DND-41 (cell line): ENCODE data around the gene ZNF503.

Experiments
- ATAC-seq: fragments of 200-7000 bp; cut with Tn5 transposase; 3 replicates; pipeline ENCODE4 v1.9.1; 2021; ENCODE audit warnings: low read depth; ENCODE audit not compliant: insufficient read depth
- DNase-seq: peaks from one replicate; pipeline ENCODE4 v3.0.0-alpha.2; 2020
- H2AFZ ChIP-seq: 2 replicates; pipeline ENCODE4 v1.6.0; 2012; ENCODE audit warnings: low read depth, low read length
- H3K27ac ChIP-seq: 2 replicates; pipeline ENCODE4 v1.5.1; 2012; ENCODE audit warnings: low read length, inconsistent platforms
- H3K27me3 ChIP-seq: fragments of 200-600 bp; sonication (generic); 2 replicates; pipeline ENCODE4 v1.6.0; 2012; ENCODE audit warnings: low read length, mild to moderate bottlenecking, inconsistent platforms; ENCODE audit not compliant: insufficient read depth, poor library complexity
- H3K36me3 ChIP-seq: 2 replicates; pipeline ENCODE4 v1.5.1; 2012; ENCODE audit warnings: low read length, inconsistent platforms; ENCODE audit not compliant: insufficient read depth
- H3K4me1 ChIP-seq: 2 replicates; pipeline ENCODE4 v1.5.1; 2012; ENCODE audit warnings: mild to moderate bottlenecking, low read length; ENCODE audit not compliant: insufficient read depth
- H3K4me2 ChIP-seq: 2 replicates; pipeline ENCODE4 v1.6.0; 2012; ENCODE audit warnings: mild to moderate bottlenecking, moderate library complexity, low read length, inconsistent platforms; ENCODE audit not compliant: insufficient read depth
- H3K4me3 ChIP-seq, 2 experiments: fragments of 200-600 bp in 1 of 2; shearing (Covaris generic) in 1 of 2; 2 replicates each; pipeline ENCODE4 v1.5.1; 2012 to 2016; ENCODE audit warnings: inconsistent platforms in 2 of 2, low read length in 2 of 2, mild to moderate bottlenecking in 2 of 2, low read depth in 1 of 2, moderate library complexity in 1 of 2
- H3K79me2 ChIP-seq: 2 replicates; pipeline ENCODE4 v1.6.0; 2012; ENCODE audit warnings: low read length, inconsistent platforms; ENCODE audit not compliant: insufficient read depth
- H3K9ac ChIP-seq: 2 replicates; pipeline ENCODE4 v1.6.0; 2012; ENCODE audit warnings: low read depth, mild to moderate bottlenecking, inconsistent platforms, low read length, moderate library complexity
- H3K9me3 ChIP-seq: 2 replicates; pipeline ENCODE4 v1.5.1; 2012; ENCODE audit warnings: low read length, moderate library complexity, mild to moderate bottlenecking, inconsistent platforms; ENCODE audit not compliant: insufficient read depth, severe bottlenecking
- H4K20me1 ChIP-seq: 2 replicates; pipeline ENCODE4 v1.6.0; 2012; ENCODE audit warnings: low read length; ENCODE audit not compliant: insufficient read depth
- CTCF ChIP-seq: IDR thresholded peaks from 2 replicates; pipeline ENCODE4 v1.5.1; 2012; ENCODE audit warnings: borderline replicate concordance, low read length, moderate library complexity, mild to moderate bottlenecking; ENCODE audit not compliant: poor library complexity, severe bottlenecking; ENCODE audit errors: extremely low read depth
- EZH2 ChIP-seq: IDR thresholded peaks from 3 replicates; pipeline ENCODE4 v1.6.1; 2012; ENCODE audit warnings: borderline replicate concordance, low read depth, mild to moderate bottlenecking, moderate library complexity, low read length, inconsistent platforms; ENCODE audit not compliant: severe bottlenecking

Gene ZNF503

DNA sequence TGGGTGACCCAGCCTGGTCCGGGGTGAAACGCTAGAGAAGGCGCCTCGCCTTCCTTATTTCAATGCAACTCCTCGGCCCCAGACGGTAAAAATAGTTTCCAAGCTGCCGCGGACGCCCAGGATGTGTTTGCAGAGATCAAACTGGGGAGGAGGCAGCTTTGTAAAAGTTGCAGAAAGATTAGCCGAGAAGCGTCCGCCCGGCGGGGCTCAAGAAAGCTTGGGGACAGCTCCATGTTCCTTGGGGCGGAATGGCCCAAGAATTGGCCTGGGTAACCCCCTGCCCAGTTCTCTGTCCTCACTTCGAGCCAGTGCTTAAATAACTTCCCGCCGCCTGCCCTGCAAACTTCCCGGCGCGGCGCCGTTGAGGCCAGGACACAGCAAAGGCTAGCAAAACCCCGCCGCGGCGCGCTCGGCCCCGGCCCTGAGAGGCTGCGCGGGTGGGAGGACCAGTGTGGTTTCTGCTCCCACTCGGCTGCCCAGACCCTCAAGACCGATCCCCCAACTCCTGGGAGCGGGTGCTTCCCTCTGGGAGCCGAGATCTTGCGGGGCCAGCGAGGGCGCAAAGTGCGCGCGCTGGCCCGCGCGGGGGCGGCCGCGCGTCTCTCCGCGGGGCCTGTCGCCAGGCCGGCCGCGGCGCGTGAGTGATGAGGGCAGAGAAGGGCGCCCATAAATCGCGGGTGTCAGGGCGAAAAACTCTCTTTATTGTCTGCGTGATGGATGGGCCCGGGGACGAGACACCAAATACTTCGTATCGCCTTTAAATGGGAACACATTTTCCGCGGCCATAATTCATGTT, 6.3 kb upstream of the ZNF503 start:
- Histone ChIP-seq H3K4me2 (no peak overlapping the region), H4K20me1 (no peaks in the 10 kb centered on the region), H3K4me3 (no peak overlapping the region), H3K4me1 (no peaks in the 10 kb centered on the region), H3K79me2 (no peaks in the 10 kb centered on the region), H3K27me3 (peaks cover 3% of the 10 kb centered on the region), H3K36me3 (no peaks in the 10 kb centered on the region), H2AFZ (no peak overlapping the region), H3K27ac (no peak overlapping the region), H3K9me3 (no peaks in the 10 kb centered on the region), H3K9ac (no peak overlapping the region)
- no peak for DNase-seq
- ATAC-seq, result no peak
- TF ChIP-seq EZH2, result no peak
- no peak for TF ChIP-seq CTCF

DNA sequence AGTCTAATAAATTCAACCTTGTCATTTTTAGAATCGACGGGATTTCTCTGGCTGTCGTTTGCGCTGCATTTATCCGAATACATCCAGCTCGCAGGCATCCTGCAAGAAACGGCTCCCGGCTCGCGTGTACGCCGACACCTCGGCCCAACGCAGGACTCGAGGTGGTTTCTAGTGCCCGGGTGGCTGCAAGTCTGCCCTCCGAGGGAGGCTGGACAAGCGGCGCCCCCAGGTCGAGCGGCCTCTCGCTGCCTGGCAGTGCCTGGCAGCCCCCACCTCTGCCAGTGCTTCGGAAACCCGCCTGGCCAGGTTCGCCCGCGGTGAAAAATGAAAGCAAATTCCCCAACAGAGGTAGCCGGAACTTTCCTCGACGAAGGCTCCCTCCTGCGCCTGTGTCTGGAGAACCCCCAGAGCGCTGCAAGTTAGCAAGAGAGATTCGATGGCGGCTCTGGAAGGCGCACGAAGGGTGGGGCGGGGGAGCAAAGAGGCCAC, 5.7 kb upstream of the ZNF503 start:
- no peak overlapping the region for H2AFZ ChIP-seq
- H3K79me2 ChIP-seq, result no peaks in the 10 kb centered on the region
- no peak for TF ChIP-seq CTCF
- TF ChIP-seq EZH2, result no peak
- no peak overlapping the region for H3K4me2 ChIP-seq
- no peaks in the 10 kb centered on the region for H3K36me3 ChIP-seq
- peaks cover 3% of the 10 kb centered on the region for H3K27me3 ChIP-seq
- H4K20me1 ChIP-seq, result no peaks in the 10 kb centered on the region
- H3K9ac ChIP-seq, result no peak overlapping the region
- no peak overlapping the region for H3K4me3 ChIP-seq
- no peaks in the 10 kb centered on the region for H3K9me3 ChIP-seq
- ATAC-seq (no peak), DNase-seq (no peak)
- no peak overlapping the region for H3K27ac ChIP-seq
- H3K4me1 ChIP-seq, result no peaks in the 10 kb centered on the region

GRCh38 chr10:75406462-75407223, 5.1 kb upstream of the ZNF503 start:
- peaks cover 3% of the 10 kb centered on the region for H3K27me3 ChIP-seq
- no peak for ATAC-seq
- H3K36me3 ChIP-seq, result no peaks in the 10 kb centered on the region

More at GRCh38 chr10:75406462-75407223, 5.1 kb upstream of the ZNF503 start:
- Histone ChIP-seq H4K20me1 (no peaks in the 10 kb centered on the region), H3K27ac (no peak overlapping the region), H2AFZ (no peak overlapping the region), H3K9me3 (no peaks in the 10 kb centered on the region), H3K4me2 (no peak overlapping the region), H3K9ac (no peak overlapping the region), H3K4me3 (no peak overlapping the region), H3K4me1 (no peaks in the 10 kb centered on the region), H3K79me2 (no peaks in the 10 kb centered on the region)
- no peak for DNase-seq
- no peak for TF ChIP-seq CTCF
- TF ChIP-seq EZH2, result no peak
